MM.1S (cell line): ENCODE measurements around the gene RPL11.
"Not testable (repeated sequence)": the region's sequence is repeated elsewhere in the genome, so short reads cannot be mapped to it uniquely, and the experiment has no call there.

Experiments used
- DNase-seq: peaks from one replicate; pipeline ENCODE4 v3.0.0-alpha.2; 2015
- H2AFZ ChIP-seq: fragments of 300-600 bp; sonication (generic); 2 replicates; pipeline ENCODE4 v1.6.0; 2016; ENCODE audit warnings: antibody characterized with exemption, low read length
- H3F3A ChIP-seq: fragments of 300-600 bp; sonication (generic); 2 replicates; pipeline ENCODE4 v1.6.1; 2016; ENCODE audit warnings: mild to moderate bottlenecking, antibody characterized with exemption, low read length, moderate library complexity, mixed read lengths; ENCODE audit not compliant: insufficient read depth
- H3K27ac ChIP-seq: fragments of 300-600 bp; sonication (generic); 2 replicates; pipeline ENCODE4 v1.5.1; 2016; ENCODE audit warnings: mild to moderate bottlenecking, low read length
- H3K27me3 ChIP-seq: fragments of 300-600 bp; sonication (generic); replicated peaks from 2 replicates; pipeline ENCODE4 v1.6.0; 2016; ENCODE audit warnings: low read length; ENCODE audit not compliant: insufficient read depth
- H3K36me3 ChIP-seq: fragments of 300-600 bp; sonication (generic); replicated peaks from 2 replicates; pipeline ENCODE4 v1.6.1; 2016; ENCODE audit warnings: mild to moderate bottlenecking, low read length, mixed read lengths; ENCODE audit not compliant: insufficient read depth
- H3K4me1 ChIP-seq: fragments of 300-600 bp; sonication (generic); 2 replicates; pipeline ENCODE4 v1.6.1; 2016; ENCODE audit warnings: low read length, mixed read lengths
- H3K4me2 ChIP-seq: fragments of 300-600 bp; sonication (generic); 2 replicates; pipeline ENCODE4 v1.6.0; 2016; ENCODE audit warnings: low read depth, low read length
- H3K4me3 ChIP-seq: fragments of 300-600 bp; sonication (generic); 2 replicates; pipeline ENCODE4 v1.5.1; 2016; ENCODE audit warnings: low read length, mixed read lengths
- H3K79me2 ChIP-seq: fragments of 300-600 bp; sonication (generic); 2 replicates; pipeline ENCODE4 v1.6.1; 2016; ENCODE audit warnings: mixed run types, low read length, mixed read lengths
- H3K9ac ChIP-seq: fragments of 300-600 bp; sonication (generic); 2 replicates; pipeline ENCODE4 v1.6.1; 2016; ENCODE audit warnings: low read length, mixed read lengths
- H3K9me2 ChIP-seq: fragments of 300-600 bp; sonication (generic); replicated peaks from 2 replicates; pipeline ENCODE4 v1.6.1; 2016; ENCODE audit warnings: mild to moderate bottlenecking, low read length, mixed read lengths; ENCODE audit not compliant: insufficient read depth
- H3K9me3 ChIP-seq: fragments of 300-600 bp; sonication (generic); replicated peaks from 2 replicates; pipeline ENCODE4 v1.6.1; 2016; ENCODE audit warnings: mild to moderate bottlenecking, low read length, mixed read lengths; ENCODE audit not compliant: insufficient read depth
- H4K20me1 ChIP-seq: fragments of 300-600 bp; sonication (generic); 2 replicates; pipeline ENCODE4 v1.6.1; 2016; ENCODE audit warnings: mild to moderate bottlenecking, low read length, moderate library complexity, mixed read lengths; ENCODE audit not compliant: insufficient read depth
- EZH2 ChIP-seq: fragments of 300-600 bp; sonication (generic); optimal IDR thresholded peaks from 2 replicates; pipeline ENCODE3; 2017; ENCODE audit warnings: low read depth, mild to moderate bottlenecking, antibody characterized with exemption, low read length, mixed read lengths
- EZH2phosphoT487 ChIP-seq: fragments of 300-600 bp; sonication (generic); IDR thresholded peaks from 2 replicates; pipeline ENCODE4 v1.6.1; 2018; ENCODE audit warnings: antibody characterized with exemption, low read length
- TF ChIP-seq, protein P1 (sequence below): fragments of 300-600 bp; sonication (generic); IDR thresholded peaks from 2 replicates; pipeline ENCODE4 v1.5.1; 2016; ENCODE audit warnings: antibody characterized with exemption, low read length, mixed read lengths

Gene RPL11

DNA sequence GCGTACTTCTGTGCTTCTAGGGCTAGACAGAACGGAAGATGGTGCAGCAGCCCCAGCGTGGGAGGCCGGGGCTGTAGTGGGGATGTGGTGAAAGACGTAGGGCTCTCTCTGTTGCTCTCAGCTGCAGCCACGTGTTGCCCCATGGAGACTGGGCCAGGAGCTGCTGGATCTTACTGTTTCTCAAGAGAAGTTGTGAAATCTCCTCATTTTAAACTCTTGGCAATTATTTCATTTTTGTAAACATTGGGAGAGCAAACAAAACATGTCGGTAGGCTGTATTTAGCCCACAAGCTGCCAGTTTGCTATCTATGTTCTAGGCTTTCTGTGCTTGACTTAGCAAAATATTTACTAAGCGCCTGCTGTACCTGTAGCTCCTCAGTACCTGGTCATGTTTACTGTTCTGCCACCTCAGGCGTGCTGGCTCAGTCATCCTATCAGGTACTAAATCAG, 35.8 kb downstream of the RPL11 start:
- H3K4me2 ChIP-seq = no peak overlapping the region
- DNase-seq = no peak
- TF ChIP-seq, protein P1, sequence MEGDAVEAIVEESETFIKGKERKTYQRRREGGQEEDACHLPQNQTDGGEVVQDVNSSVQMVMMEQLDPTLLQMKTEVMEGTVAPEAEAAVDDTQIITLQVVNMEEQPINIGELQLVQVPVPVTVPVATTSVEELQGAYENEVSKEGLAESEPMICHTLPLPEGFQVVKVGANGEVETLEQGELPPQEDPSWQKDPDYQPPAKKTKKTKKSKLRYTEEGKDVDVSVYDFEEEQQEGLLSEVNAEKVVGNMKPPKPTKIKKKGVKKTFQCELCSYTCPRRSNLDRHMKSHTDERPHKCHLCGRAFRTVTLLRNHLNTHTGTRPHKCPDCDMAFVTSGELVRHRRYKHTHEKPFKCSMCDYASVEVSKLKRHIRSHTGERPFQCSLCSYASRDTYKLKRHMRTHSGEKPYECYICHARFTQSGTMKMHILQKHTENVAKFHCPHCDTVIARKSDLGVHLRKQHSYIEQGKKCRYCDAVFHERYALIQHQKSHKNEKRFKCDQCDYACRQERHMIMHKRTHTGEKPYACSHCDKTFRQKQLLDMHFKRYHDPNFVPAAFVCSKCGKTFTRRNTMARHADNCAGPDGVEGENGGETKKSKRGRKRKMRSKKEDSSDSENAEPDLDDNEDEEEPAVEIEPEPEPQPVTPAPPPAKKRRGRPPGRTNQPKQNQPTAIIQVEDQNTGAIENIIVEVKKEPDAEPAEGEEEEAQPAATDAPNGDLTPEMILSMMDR = no peak
- TF ChIP-seq EZH2phosphoT487 (no peak), EZH2 (no peak)

DNA sequence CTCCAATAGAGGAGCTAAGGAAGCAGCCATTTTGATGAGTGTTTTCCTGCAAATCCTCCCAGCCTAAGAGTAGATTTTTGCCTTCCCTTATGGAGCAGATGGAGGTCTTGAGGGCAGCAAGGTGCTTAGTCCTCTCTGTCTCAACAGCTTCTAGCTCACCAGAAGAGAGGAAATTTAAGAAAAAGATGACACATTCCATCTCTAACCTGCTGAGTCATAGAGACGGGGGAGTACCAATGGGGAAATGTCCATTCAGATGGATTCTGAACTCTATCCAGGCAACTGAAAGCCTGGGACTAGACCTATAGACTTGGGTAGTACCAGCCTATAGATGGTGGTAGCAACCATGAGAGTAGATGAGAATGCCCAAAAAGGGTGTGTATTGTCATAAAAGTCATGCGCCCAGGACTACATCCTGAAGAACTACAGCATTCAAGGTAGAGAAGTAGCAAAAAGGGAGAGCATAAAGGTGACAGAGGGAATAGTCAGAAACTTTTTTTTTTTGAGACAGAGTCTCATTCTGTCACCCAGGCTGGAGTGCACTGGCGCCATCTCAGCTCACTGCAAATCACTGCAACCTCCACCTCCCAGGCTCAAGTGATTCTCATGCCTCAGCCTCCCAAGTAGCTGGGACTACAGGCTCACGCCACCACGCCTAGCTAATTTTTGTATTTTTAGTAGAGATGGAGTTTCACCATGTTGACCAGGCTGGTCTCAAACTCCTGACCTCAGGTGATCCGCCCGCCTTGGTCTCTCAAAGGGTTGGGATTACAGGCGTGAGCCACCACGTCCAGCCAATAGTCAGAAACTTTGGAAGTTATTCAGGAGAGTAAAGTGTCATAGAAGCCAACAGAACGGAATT, 41.0 kb downstream of the RPL11 start:
- no peaks in the 10 kb centered on the region for H3K9me2 ChIP-seq

More for the DNA sequence above, 35.8 kb downstream of the RPL11 start:
- Histone ChIP-seq H3K27ac (no peak overlapping the region), H3K4me1 (no peaks in the 10 kb centered on the region), H3K9ac (no peak overlapping the region), H3K9me3 (no peaks in the 10 kb centered on the region), H2AFZ (no peak overlapping the region), H3K9me2 (no peaks in the 10 kb centered on the region), H3K36me3 (no peaks in the 10 kb centered on the region), H3K27me3 (no peaks in the 10 kb centered on the region), H4K20me1 (no peaks in the 10 kb centered on the region), H3K79me2 (no peaks in the 10 kb centered on the region), H3F3A (no peaks in the 10 kb centered on the region), H3K4me3 (no peak overlapping the region)

DNA sequence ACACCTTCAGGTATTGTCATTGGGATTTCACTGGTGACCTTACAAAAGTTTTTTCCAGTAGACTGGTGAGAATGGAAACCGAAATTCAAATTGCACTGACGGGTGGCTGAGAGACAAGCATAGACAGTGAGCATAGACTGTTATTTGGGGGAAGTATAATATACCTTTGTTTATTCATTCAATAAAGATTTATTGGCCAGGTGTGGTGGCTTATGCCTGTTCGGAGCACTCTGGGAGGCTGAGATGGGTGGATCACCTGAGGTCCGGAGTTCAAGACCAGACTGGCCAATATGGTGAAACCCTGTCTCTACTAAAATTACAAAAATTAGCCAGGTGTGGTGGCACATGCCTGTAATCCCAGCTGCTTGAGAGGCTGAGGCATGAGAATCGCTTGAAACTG, 41.7 kb downstream of the RPL11 start:
- not testable (repeated sequence) for H2AFZ ChIP-seq

More for the DNA sequence above, 41.0 kb downstream of the RPL11 start:
- no peak overlapping the region for H3K9ac ChIP-seq
- no peak overlapping the region for H3K4me3 ChIP-seq
- no peaks in the 10 kb centered on the region for H3K79me2 ChIP-seq
- no peaks in the 10 kb centered on the region for H4K20me1 ChIP-seq
- H3K4me2 ChIP-seq = no peak overlapping the region
- H3K27me3 ChIP-seq = no peaks in the 10 kb centered on the region
- TF ChIP-seq, protein P1 = no peak
- no peak for TF ChIP-seq EZH2phosphoT487
- no peak for TF ChIP-seq EZH2
- H3K36me3 ChIP-seq = no peaks in the 10 kb centered on the region
- H3K27ac ChIP-seq = no peak overlapping the region
- H3K9me3 ChIP-seq = no peaks in the 10 kb centered on the region
- H2AFZ ChIP-seq = no peak overlapping the region
- H3K4me1 ChIP-seq = peaks cover 11% of the 10 kb centered on the region
- peaks cover 7% of the 10 kb centered on the region; the same call in 1 of the 2 replicates for H3F3A ChIP-seq
- DNase-seq = no peak

More for the DNA sequence above, 41.7 kb downstream of the RPL11 start:
- H3K9me2 ChIP-seq, H3K9me3 ChIP-seq, H3K27ac ChIP-seq, H3K4me2 ChIP-seq, H3K36me3 ChIP-seq, H3K9ac ChIP-seq, H4K20me1 ChIP-seq, H3K27me3 ChIP-seq, H3F3A ChIP-seq, H3K79me2 ChIP-seq, H3K4me3 ChIP-seq: not testable (repeated sequence)
- H3K4me1 ChIP-seq = peaks cover 11% of the 10 kb centered on the region
- DNase-seq = peak; percentile 33
